ENCODE results near the gene MRPS18B.

GRCh38 chr6:30655743-30656094 is 38.1 kb downstream of the MRPS18B start:
- TF ChIP-seq CTCF (IDR thresholded peaks at IDR 0.05) (no peak), EZH2 (IDR thresholded peaks at IDR 0.05; ENCODE audit: borderline replicate concordance, insufficient read depth, low read depth, low read length, poor library complexity, severe bottlenecking) (no peak)
